ENCODE results near the gene HELB. TPM values are rescaled to one million over a fixed set of nuclear protein-coding genes. Genes with fewer than 3 reads are reported as not detected.

HELB gene
- total and polyA plus RNA-seq, 2 experiments from 2014 or later = 2.3 to 4.8 TPM

- TF ChIP-seq, protein P1, sequence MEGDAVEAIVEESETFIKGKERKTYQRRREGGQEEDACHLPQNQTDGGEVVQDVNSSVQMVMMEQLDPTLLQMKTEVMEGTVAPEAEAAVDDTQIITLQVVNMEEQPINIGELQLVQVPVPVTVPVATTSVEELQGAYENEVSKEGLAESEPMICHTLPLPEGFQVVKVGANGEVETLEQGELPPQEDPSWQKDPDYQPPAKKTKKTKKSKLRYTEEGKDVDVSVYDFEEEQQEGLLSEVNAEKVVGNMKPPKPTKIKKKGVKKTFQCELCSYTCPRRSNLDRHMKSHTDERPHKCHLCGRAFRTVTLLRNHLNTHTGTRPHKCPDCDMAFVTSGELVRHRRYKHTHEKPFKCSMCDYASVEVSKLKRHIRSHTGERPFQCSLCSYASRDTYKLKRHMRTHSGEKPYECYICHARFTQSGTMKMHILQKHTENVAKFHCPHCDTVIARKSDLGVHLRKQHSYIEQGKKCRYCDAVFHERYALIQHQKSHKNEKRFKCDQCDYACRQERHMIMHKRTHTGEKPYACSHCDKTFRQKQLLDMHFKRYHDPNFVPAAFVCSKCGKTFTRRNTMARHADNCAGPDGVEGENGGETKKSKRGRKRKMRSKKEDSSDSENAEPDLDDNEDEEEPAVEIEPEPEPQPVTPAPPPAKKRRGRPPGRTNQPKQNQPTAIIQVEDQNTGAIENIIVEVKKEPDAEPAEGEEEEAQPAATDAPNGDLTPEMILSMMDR (IDR thresholded peaks at IDR 0.05; ENCODE audit: low read depth, low read length) = no peak
- Histone ChIP-seq H3K36me3 (no peaks in the 10 kb centered on the region), H3K27ac (no peak overlapping the region), H3K9me3 (ENCODE audit: low read depth) (no peaks in the 10 kb centered on the region), H3K4me1 (ENCODE audit: low read depth) (no peaks in the 10 kb centered on the region), H3K27me3 (no peaks in the 10 kb centered on the region), H3K4me3 (no peak overlapping the region)
- DNase-seq (ENCODE audit: low read depth in 1 of 2, low spot score in 1 of 2) = no peak
Observed at GRCh38 chr12:66273147-66273546, 29.1 kb upstream of the HELB start.

DNA sequence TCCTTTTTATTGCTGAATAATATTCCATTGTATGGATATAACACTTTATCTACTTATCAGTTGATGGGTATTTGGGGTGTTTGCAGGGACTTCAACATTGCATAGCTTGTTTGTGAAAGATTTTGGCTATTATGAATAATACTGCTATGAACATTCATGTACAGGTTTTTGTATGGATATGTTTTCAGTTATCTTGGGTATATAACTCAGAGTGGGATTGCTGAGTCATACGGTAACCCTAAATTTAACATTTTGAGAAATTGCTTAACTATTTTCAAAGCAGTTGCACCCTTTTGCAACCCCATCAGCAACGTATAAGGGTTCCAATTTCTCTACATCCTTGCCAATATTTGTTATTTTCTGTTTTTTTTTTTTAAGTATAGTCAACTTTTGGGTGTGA, 27.3 kb upstream of the HELB start:
- H3K27ac ChIP-seq = no peak overlapping the region
- H3K27me3 ChIP-seq = no peaks in the 10 kb centered on the region
- H3K36me3 ChIP-seq = no peaks in the 10 kb centered on the region
- no peaks in the 10 kb centered on the region for H3K9me3 ChIP-seq (ENCODE audit: low read depth)
- H3K4me3 ChIP-seq = no peak overlapping the region
- TF ChIP-seq, protein P1 (IDR thresholded peaks at IDR 0.05; ENCODE audit: low read depth, low read length) = no peak
- DNase-seq (ENCODE audit: low read depth in 1 of 2, low spot score in 1 of 2) = no peak
- no peaks in the 10 kb centered on the region for H3K4me1 ChIP-seq (ENCODE audit: low read depth)

DNA sequence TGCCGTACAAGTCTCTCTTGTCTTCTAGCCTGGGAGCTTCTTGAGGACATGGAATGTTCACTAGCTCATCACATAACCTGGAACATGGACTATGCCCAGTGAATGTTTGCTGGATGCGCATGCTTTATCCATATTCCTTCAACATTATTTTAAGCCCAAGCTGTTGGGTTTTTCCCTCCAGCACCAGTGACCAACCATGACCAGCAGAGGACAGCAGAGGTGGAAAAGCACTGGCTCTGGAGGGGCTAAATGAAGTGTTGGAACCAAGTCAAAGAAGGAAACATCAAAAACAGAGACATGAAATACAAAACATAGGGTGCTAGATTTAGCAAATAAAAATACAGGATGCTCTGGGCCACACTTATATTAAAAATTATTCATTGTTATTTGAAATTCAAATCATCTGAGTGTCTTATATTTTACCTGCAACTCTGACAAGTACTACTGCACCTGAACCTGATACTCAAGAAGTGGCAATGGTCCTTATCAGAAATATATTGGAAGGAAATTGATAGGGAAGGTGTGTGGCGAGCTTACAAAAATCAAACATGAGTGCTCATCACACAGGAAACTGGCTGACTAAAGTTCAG, 23.1 kb upstream of the HELB start:
- no peak overlapping the region for H3K4me3 ChIP-seq
- H3K36me3 ChIP-seq = no peaks in the 10 kb centered on the region
- no peaks in the 10 kb centered on the region for H3K27me3 ChIP-seq
- H3K4me1 ChIP-seq (ENCODE audit: low read depth) = no peaks in the 10 kb centered on the region
- DNase-seq (ENCODE audit: low read depth in 1 of 2, low spot score in 1 of 2) = peak; percentile 49 to 64
- no peaks in the 10 kb centered on the region for H3K9me3 ChIP-seq (ENCODE audit: low read depth)
- H3K27ac ChIP-seq = no peak overlapping the region
- TF ChIP-seq, protein P1 (IDR thresholded peaks at IDR 0.05; ENCODE audit: low read depth, low read length) = peak; percentile 84

GRCh38 chr12:66280561-66280960, 21.7 kb upstream of the HELB start:
- DNase-seq (ENCODE audit: low read depth in 1 of 2, low spot score in 1 of 2) = no peak
- H3K4me1 ChIP-seq (ENCODE audit: low read depth) = no peaks in the 10 kb centered on the region
- no peaks in the 10 kb centered on the region for H3K36me3 ChIP-seq
- no peak overlapping the region for H3K27ac ChIP-seq
- H3K27me3 ChIP-seq = no peaks in the 10 kb centered on the region
- H3K9me3 ChIP-seq (ENCODE audit: low read depth) = no peaks in the 10 kb centered on the region
- TF ChIP-seq, protein P1 (IDR thresholded peaks at IDR 0.05; ENCODE audit: low read depth, low read length) = no peak
- no peak overlapping the region for H3K4me3 ChIP-seq

GRCh38 chr12:66282244-66282643, 20.0 kb upstream of the HELB start:
- Histone ChIP-seq H3K4me3 (no peak overlapping the region), H3K9me3 (ENCODE audit: low read depth) (no peaks in the 10 kb centered on the region), H3K4me1 (ENCODE audit: low read depth) (no peaks in the 10 kb centered on the region), H3K27ac (no peak overlapping the region), H3K36me3 (no peaks in the 10 kb centered on the region), H3K27me3 (no peaks in the 10 kb centered on the region)
- no peak for DNase-seq (ENCODE audit: low read depth in 1 of 2, low spot score in 1 of 2)
- TF ChIP-seq, protein P1 (IDR thresholded peaks at IDR 0.05; ENCODE audit: low read depth, low read length) = no peak
